Fibroblast of the aortic adventitia (primary cell): ENCODE results near the gene SRD5A1. TPM values are rescaled to one million over a fixed set of nuclear protein-coding genes. Genes with fewer than 3 reads are reported as not detected.

Source experiments
- DNase-seq: peaks from one replicate; pipeline ENCODE4 v3.0.0-alpha.2; 2010; ENCODE audit warnings: low read depth
- H3K4me3 ChIP-seq: 2 replicates; pipeline ENCODE4 v1.5.1; 2011; ENCODE audit warnings: low read depth, mild to moderate bottlenecking, control low read depth, low read length, moderate library complexity
- CTCF ChIP-seq: IDR thresholded peaks from 2 replicates; pipeline ENCODE4 v1.5.1; 2011; ENCODE audit warnings: mild to moderate bottlenecking, low read length, control low read depth, inconsistent platforms; ENCODE audit not compliant: insufficient read depth
- total RNA-seq: library from RNA; depleted of rRNA; stranded (reverse); fragments of >200 nt; gene quantifications from 2 replicates; pipeline ENCODE4 v1.2.3, GENCODE V29; 2012; ENCODE audit warnings: low replicate concordance

The SRD5A1 gene
- total RNA-seq, 1 donor = 12.0 TPM

- no peak overlapping the region for H3K4me3 ChIP-seq
- DNase-seq = peak; percentile 29
- no peak for TF ChIP-seq CTCF
These were observed 86.8 kb downstream of the SRD5A1 start for GRCh38 chr5:6719896-6720560.

GRCh38 chr5:6720561-6720921 is 87.3 kb downstream of the SRD5A1 start:
- H3K4me3 ChIP-seq = no peak overlapping the region
- no peak for DNase-seq
- no peak for TF ChIP-seq CTCF

- no peak for TF ChIP-seq CTCF
- H3K4me3 ChIP-seq = peak overlapping the region; percentile 63
- DNase-seq = no peak
These were observed 88.2 kb downstream of the SRD5A1 start for GRCh38 chr5:6721442-6721841.

GRCh38 chr5:6722015-6722414 is 88.8 kb downstream of the SRD5A1 start:
- H3K4me3 ChIP-seq = peak overlapping the region; percentile 63
- DNase-seq = peak; percentile 49
- TF ChIP-seq CTCF = no peak

- H3K4me3 ChIP-seq = no peak overlapping the region
- no peak for DNase-seq
- no peak for TF ChIP-seq CTCF
These were observed 90.0 kb downstream of the SRD5A1 start for GRCh38 chr5:6723122-6723815.

GRCh38 chr5:6723816-6724300 is 90.6 kb downstream of the SRD5A1 start:
- no peak for DNase-seq
- no peak for TF ChIP-seq CTCF
- no peak overlapping the region for H3K4me3 ChIP-seq

Other genes with a start within 250 kb of the SRD5A1 start
- gene UBE2QL1, start 184.6 kb upstream of the SRD5A1 start, total RNA-seq = under 0.01 and 0.25 TPM in 2 replicates
- 27.4 and 29.0 TPM in 2 replicates for gene NSUN2, start 396 bp upstream of the SRD5A1 start, total RNA-seq
- gene TENT4A, start 80.0 kb downstream of the SRD5A1 start, total RNA-seq = 13.2 and 21.4 TPM in 2 replicates